Activated CD4-positive, CD25-positive, alpha-beta regulatory T cell treated with anti-CD3 and anti-CD28 coated beads, Interleukin-2, amount 50 U/mL, for 24 hours (primary cell): ENCODE data around the gene NF1.

Source experiments
- ATAC-seq, 2 donors: fragments of 150-1000 bp; cut with Tn5 transposase; one replicate each; pipeline ENCODE4 v1.10.0; 2021; ENCODE audit warnings: mild to moderate bottlenecking in 1 of 2, moderate library complexity in 1 of 2

Gene NF1

DNA sequence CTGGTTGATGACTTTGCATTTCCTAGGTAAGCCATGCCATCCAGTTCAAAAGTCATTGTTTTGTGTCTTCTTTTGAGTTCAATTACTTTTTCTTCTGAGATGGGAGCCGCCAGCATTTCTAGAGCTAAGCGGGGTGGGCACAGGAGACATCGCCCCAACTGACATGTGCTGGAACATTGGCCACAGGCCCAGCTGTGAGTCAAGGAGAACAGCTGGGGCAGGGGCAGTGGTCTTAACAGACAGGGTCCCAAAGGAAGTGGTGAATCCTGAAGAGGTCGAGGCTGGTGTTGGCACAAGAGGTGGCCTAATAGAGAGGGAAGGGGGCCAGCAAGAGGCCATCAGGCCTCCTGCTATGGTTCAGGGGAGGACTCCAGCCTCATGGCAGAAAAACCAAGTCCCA is 313.8 kb downstream of the NF1 start:
- no peak for ATAC-seq

DNA sequence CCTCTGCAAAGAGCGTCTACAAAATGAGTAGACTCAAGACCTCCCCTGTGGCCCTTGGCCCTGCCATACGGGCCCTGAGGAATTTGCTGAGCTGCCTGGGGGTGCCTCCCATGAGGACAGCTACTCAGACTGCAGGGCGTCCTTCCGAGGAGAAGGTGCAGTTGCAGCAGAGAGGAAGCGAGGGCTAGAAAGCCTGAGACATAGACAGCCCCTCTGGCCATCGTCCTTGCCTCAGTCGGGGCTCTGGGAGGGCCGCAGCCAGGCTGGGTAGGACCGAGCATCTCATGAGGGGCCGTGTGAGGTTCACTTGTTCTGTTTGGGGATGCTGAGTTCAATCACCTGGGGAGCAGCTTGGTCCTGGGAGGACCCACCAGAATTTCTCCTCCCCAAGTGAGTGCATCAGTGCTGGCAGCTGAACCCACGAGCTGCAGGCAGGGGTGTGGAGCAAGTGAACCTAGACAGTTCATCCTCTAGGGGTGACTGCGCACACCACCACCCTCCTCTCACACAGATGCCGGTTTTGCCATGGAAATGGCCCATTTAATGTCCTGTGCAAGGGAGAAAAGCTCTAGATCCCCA is 317.0 kb downstream of the NF1 start:
- ATAC-seq: no peak

DNA sequence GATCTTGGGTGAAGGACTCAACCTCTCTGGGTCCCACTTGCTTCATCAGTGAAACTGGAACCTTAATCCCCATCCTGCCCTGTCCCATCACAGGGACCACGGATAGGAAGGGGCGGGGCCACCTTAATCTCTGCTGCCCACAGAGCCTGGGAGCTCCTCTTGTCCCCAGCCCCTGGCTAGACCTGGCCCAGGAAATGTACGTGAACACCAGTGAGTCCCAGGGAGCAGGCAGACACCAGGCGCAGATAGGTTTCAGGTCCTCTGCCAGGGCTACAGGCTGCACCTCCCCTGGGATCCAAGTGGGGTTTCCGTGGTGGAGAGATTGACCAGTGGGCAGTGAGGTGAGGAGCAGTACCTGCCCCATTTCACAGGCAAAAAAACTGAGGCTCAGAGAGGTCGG is 317.7 kb downstream of the NF1 start:
- ATAC-seq: no peak

DNA sequence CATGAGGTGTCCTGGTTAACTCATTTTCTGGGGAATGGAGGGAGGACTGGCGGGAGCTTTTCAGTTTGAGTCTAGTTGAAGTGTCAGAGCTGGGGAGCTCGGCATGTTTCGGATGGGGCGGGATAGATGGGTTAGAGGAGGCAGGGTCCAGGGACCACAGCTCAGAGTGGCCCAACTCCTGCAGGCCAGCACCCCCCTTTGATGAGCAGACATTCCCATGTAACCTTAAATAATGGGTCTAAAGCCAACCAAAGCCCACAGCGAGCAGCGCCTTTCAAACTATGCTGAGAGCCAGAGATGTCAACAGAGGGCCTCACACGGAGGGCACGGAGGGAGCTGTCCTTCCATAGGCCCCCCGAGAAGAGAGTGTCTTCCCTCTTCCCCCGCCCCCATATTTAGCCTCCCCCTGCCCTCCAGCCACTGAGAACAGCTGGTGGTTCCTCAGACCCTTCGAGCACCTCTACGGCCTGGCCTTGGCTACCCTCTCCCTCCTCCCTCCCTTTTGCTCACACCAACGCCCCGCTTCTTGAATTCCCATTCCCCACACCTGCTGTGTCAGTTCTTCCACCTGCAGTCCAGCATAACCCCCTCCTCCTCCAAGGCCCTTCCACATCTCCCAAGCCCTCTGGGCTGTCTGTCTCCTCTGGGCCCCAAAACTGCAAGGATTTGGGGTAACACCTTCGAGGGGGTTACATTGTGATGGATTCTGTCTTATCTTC is 318.5 kb downstream of the NF1 start:
- ATAC-seq: no peak

DNA sequence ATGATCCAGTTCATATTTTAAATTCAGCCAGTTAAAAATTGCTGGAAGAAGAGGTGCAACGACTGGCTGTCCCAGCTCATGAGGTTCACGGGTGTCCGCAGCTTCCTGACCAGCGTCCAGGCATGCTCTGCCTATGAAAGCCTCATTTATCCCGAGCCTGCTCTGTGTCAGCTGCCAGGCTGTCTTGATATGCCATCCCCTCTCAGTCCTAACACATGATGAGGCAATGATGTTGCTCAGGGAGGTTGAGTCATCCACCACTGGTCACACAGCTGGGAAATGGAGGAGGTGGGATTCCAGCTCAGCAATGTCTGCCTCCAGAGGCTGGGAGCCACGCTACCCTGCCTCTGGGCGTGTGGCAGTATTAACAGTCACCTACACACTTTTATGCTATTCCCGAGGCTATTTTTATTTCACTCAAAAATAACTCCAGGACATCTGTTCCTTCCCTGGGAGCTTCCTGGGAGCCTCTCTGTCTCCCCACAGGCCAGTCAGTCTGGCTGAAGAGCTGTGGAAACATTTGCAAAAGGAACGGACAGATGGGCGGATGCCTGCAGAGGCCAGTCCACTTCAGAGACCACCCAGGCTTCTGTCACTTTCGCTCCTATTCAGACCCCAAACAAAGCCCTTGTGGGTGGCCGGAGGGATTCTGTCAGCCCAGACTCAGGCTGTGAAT is 319.2 kb downstream of the NF1 start:
- no peak for ATAC-seq

DNA sequence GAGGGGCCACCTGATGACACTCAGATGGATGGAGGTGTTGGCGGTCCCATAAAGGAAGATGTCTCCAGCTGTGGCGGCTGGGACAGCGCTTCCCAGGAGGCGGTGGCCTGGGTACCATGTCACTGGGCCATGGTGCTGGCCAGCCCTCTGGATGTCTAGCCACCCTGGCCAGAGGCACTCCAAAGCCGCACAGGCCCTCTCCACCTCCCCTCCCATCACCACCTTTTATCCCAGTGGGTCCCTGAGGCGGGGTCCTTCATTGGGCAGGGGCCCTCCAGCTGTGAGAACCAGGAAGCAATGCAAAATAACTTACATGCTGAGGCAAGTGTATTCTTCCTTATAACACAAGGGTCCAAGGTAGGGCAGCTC is 319.8 kb downstream of the NF1 start:
- no peak for ATAC-seq

GRCh38 chr17:31415004-31415454 is 320.3 kb downstream of the NF1 start:
- no peak for ATAC-seq

DNA sequence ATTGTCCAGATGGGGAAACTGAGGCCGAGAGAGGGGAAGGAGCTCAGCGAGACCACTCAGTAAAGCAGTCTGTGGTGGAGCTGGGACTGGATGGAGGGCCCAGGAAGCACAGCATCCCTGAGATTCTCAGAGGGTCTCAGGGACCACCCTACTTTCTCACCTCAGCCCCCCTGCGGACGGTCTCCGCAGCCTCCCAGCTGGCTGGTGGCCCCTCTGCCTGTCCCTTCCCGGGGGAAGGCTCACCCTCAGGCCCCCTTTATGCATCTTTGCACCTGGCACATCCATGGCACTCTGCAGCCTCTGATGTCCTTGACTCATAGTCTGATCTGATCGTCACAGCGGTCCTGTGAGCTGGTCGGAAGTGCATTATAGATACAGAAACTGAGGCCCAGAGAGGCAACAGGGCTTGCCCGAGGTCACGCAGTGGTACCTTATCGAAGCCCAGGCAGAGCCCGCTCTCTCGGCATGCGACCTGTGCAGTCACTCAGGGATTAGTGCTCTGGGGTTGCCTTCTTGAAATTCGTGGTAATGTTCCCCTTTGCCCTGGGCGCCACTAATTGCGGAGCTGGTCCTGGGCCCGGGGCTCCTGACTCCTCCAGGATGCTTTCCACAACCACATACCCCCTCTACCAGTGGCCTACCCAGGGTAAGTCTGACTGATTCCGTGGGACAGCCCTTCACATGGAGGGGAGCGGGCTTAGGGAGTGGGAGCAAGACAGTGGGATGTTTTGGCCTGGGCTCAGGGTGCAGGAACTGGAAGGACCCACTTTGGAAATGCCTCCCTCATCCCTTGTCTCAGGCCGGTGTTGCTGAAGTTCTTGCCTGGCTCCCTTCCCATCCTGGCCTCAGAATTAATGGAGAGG is 321.1 kb downstream of the NF1 start:
- no peak for ATAC-seq

- ATAC-seq: no peak
Observed at GRCh38 chr17:31416503-31416923, 321.7 kb downstream of the NF1 start.

GRCh38 chr17:31417051-31417792 is 322.4 kb downstream of the NF1 start:
- no peak for ATAC-seq

GRCh38 chr17:31418773-31419350 is 324.1 kb downstream of the NF1 start:
- no peak for ATAC-seq

GRCh38 chr17:31422443-31422842 is 327.7 kb downstream of the NF1 start:
- no peak for ATAC-seq

DNA sequence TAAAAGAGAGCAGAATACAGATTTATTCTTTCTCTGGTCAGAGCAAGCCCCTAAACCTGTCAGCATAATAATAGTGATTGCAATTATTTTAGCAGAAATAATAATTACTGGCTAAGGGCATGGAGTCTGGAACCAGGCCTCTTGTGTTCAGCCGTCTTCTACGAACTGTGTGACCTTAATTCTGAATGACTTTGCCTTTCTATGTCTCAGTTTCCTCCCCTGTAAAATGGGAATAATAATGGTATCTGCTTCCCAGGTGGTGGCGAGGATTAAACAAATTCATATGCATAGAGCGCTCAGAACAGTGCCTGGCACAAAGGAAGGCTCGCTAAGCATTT is 330.1 kb downstream of the NF1 start:
- no peak for ATAC-seq

- ATAC-seq: no peak
Observed at GRCh38 chr17:31425282-31426040, 330.7 kb downstream of the NF1 start.
